Measurements from ENCODE around the gene ITIH2. TPM values are rescaled to one million over a fixed set of nuclear protein-coding genes. Genes with fewer than 3 reads are reported as not detected.

Gene ITIH2
- total and polyA plus RNA-seq, 2 experiments from 2014 or later: 70.2 to 181 TPM

- no peak overlapping the region for H3K4me2 ChIP-seq
- WGBS (ENCODE audit: low lambda C conversion rate, missing lambda C conversion rate): 96% methylated on average over 3 of the region's 3 CpGs
- H3K36me3 ChIP-seq (replicated peaks; ENCODE audit: insufficient read depth, low read depth): no peaks in the 10 kb centered on the region
Observed at GRCh38 chr10:7755103-7755502, 52.0 kb downstream of the ITIH2 start.

DNA sequence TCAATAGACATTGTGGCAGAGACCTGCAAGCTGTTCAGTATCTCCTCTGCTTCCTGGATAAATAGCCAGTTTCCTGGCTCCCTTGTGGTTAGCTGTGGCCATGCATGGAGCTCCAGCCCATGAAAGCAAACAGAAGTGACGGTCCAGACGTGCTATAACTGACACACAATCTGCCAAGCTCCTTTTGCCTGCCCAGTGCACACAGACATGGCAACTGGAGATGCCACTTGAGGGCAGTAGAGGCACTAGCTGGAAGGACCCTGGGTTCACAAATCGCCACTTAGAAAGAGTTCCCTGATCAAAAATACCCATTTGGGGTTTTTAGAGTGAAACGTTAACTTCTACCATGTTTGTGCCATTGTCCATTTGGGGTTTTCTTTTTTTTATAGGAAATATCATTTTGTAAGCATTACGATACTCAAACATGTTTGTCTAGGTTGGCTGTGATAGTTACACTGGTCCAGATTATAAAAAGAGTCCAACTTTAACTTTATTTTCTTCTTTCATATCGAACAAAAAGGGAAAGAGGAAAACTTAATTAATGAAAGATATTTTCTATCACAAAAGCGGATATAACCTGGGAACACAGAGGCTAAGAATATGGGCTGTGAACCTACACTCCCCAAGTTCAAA is 53.4 kb downstream of the ITIH2 start:
- 77% methylated on average over 7 of the region's 7 CpGs for WGBS (ENCODE audit: low lambda C conversion rate, missing lambda C conversion rate)
- Histone ChIP-seq H4K20me1 (ENCODE audit: insufficient read depth, poor library complexity, severe bottlenecking) (no peaks in the 10 kb centered on the region), H3K27ac (no peak overlapping the region), H3K27me3 (no peaks in the 10 kb centered on the region), H3K36me3 (replicated peaks; ENCODE audit: insufficient read depth, low read depth) (no peaks in the 10 kb centered on the region), H3K9me3 (ENCODE audit: low read depth) (no peaks in the 10 kb centered on the region), H2AFZ (no peak overlapping the region), H3K4me3 (no peak overlapping the region), H3K79me2 (no peaks in the 10 kb centered on the region), H3K4me1 (ENCODE audit: insufficient read depth) (no peaks in the 10 kb centered on the region), H3K4me2 (no peak overlapping the region), H3K9me2 (replicated peaks; ENCODE audit: insufficient read depth) (no peaks in the 10 kb centered on the region)
- no peak for TF ChIP-seq EZH2 (IDR thresholded peaks at IDR 0.05; ENCODE audit: borderline replicate concordance)
- no peak for TF ChIP-seq EZH2phosphoT487 (IDR thresholded peaks at IDR 0.05; ENCODE audit: low read depth, severe bottlenecking, unreplicated experiment)
- TF ChIP-seq, protein P1, sequence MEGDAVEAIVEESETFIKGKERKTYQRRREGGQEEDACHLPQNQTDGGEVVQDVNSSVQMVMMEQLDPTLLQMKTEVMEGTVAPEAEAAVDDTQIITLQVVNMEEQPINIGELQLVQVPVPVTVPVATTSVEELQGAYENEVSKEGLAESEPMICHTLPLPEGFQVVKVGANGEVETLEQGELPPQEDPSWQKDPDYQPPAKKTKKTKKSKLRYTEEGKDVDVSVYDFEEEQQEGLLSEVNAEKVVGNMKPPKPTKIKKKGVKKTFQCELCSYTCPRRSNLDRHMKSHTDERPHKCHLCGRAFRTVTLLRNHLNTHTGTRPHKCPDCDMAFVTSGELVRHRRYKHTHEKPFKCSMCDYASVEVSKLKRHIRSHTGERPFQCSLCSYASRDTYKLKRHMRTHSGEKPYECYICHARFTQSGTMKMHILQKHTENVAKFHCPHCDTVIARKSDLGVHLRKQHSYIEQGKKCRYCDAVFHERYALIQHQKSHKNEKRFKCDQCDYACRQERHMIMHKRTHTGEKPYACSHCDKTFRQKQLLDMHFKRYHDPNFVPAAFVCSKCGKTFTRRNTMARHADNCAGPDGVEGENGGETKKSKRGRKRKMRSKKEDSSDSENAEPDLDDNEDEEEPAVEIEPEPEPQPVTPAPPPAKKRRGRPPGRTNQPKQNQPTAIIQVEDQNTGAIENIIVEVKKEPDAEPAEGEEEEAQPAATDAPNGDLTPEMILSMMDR (IDR thresholded peaks at IDR 0.05; ENCODE audit: poor library complexity): peak; percentile 34
- DNase-seq (ENCODE audit: low spot score): peak; percentile 22

More at GRCh38 chr10:7755103-7755502, 52.0 kb downstream of the ITIH2 start:
- no peak overlapping the region for H3K27ac ChIP-seq
- H3K4me3 ChIP-seq: no peak overlapping the region
- no peaks in the 10 kb centered on the region for H3K79me2 ChIP-seq
- no peak overlapping the region for H2AFZ ChIP-seq
- no peaks in the 10 kb centered on the region for H4K20me1 ChIP-seq (ENCODE audit: insufficient read depth, poor library complexity, severe bottlenecking)
- no peaks in the 10 kb centered on the region for H3K4me1 ChIP-seq (ENCODE audit: insufficient read depth)
- no peaks in the 10 kb centered on the region for H3K9me2 ChIP-seq (replicated peaks; ENCODE audit: insufficient read depth)
- H3K9me3 ChIP-seq (ENCODE audit: low read depth): no peaks in the 10 kb centered on the region
- no peaks in the 10 kb centered on the region for H3K27me3 ChIP-seq
- TF ChIP-seq EZH2phosphoT487 (IDR thresholded peaks at IDR 0.05; ENCODE audit: low read depth, severe bottlenecking, unreplicated experiment) (no peak), EZH2 (IDR thresholded peaks at IDR 0.05; ENCODE audit: borderline replicate concordance) (no peak)
- TF ChIP-seq, protein P1 (IDR thresholded peaks at IDR 0.05; ENCODE audit: poor library complexity): no peak
- DNase-seq (ENCODE audit: low spot score): no peak

DNA sequence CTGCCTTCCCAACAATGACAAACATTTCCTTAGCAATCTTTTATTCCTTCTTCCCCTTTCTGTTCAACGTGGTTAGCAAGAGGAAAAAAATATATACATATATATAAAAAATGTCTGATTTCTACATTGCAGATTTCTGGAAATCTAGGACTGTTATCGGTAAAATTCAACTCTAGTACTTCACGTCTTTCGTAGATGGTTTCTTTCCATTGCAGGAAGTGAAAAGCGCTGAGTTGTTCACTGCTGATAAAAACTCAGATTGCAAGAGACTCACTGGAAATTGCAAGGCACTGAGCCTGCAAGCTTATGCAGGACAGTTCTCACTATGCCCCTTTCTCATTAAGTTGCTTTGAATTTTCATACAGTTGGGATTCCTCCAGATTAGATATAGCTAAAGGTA is 60.8 kb downstream of the ITIH2 start:
- no peaks in the 10 kb centered on the region for H3K9me3 ChIP-seq (ENCODE audit: low read depth)
- no peaks in the 10 kb centered on the region for H3K4me1 ChIP-seq (ENCODE audit: insufficient read depth)
- no peaks in the 10 kb centered on the region for H3K79me2 ChIP-seq
- no peak overlapping the region for H3K4me3 ChIP-seq
- TF ChIP-seq EZH2phosphoT487 (IDR thresholded peaks at IDR 0.05; ENCODE audit: low read depth, severe bottlenecking, unreplicated experiment) (no peak), EZH2 (IDR thresholded peaks at IDR 0.05; ENCODE audit: borderline replicate concordance) (no peak)
- TF ChIP-seq, protein P1 (IDR thresholded peaks at IDR 0.05; ENCODE audit: poor library complexity): no peak
- H2AFZ ChIP-seq: no peak overlapping the region
- H3K4me2 ChIP-seq: no peak overlapping the region
- no peaks in the 10 kb centered on the region for H4K20me1 ChIP-seq (ENCODE audit: insufficient read depth, poor library complexity, severe bottlenecking)
- no peaks in the 10 kb centered on the region for H3K36me3 ChIP-seq (replicated peaks; ENCODE audit: insufficient read depth, low read depth)
- H3K27me3 ChIP-seq: no peaks in the 10 kb centered on the region
- no peaks in the 10 kb centered on the region for H3K9me2 ChIP-seq (replicated peaks; ENCODE audit: insufficient read depth)
- WGBS (ENCODE audit: low lambda C conversion rate, missing lambda C conversion rate): 85% methylated on average over 5 of the region's 5 CpGs
- no peak overlapping the region for H3K27ac ChIP-seq
- DNase-seq (ENCODE audit: low spot score): no peak

Data from hepatocyte (in vitro differentiated cells).